ENCODE data around the gene RGMA. TPM values are rescaled to one million over a fixed set of nuclear protein-coding genes. Genes with fewer than 3 reads are reported as not detected.

Gene RGMA
- total RNA-seq, 2 experiments from 2014 or later, result 0.12 to 0.21 TPM

GRCh38 chr15:93028632-93029213 lies 60.3 kb downstream of the RGMA start:
- no peaks in the 10 kb centered on the region for H3K9me3 Mint-ChIP-seq
- ChIA-PET CTCF (interaction anchor here (0.7 to 6.1 kb wide), 10 partner anchors 9 to 1091 kb away, joined by 3 to 56 read pairs (median 6); partner anchors contain the start of gene RGMA), POLR2A (interaction anchor here (0.6 to 1.1 kb wide), 2 partner anchors 10 to 18 kb away, joined by 3 read pairs; no protein-coding TSS in a partner anchor)
- peak overlapping the region; percentile 80 for H3K27ac Mint-ChIP-seq
- intact Hi-C loops (cut with micrococcal nuclease), result loop anchor here (2.0 kb wide), 1 partner anchor 232 kb away; no protein-coding TSS in a partner anchor
- peaks cover 26% of the 10 kb centered on the region for H3K36me3 Mint-ChIP-seq
- no peaks in the 10 kb centered on the region for H3K27me3 Mint-ChIP-seq
- H3K4me1 Mint-ChIP-seq (ENCODE audit: low read depth), result peaks cover 55% of the 10 kb centered on the region
- no peak overlapping the region for H3K4me3 Mint-ChIP-seq
- peak; percentile 52 for DNase-seq

- Mint-ChIP-seq H3K36me3 (peaks cover 32% of the 10 kb centered on the region), H3K4me3 (no peak overlapping the region), H3K27me3 (no peaks in the 10 kb centered on the region), H3K27ac (peak overlapping the region; percentile 80), H3K9me3 (no peaks in the 10 kb centered on the region), H3K4me1 (ENCODE audit: low read depth) (peaks cover 61% of the 10 kb centered on the region)
- DNase-seq, result no peak
- CTCF ChIA-PET, result interaction anchor here (1.1 to 6.1 kb wide), 7 partner anchors 9 to 1092 kb away, joined by 3 to 56 read pairs (median 29); partner anchors contain the start of gene RGMA
- POLR2A ChIA-PET, result no interaction called here
- intact Hi-C loops (cut with micrococcal nuclease), result loop anchor here (2.0 kb wide), 1 partner anchor 231 kb away; no protein-coding TSS in a partner anchor
Measured at GRCh38 chr15:93028111-93028631, 60.8 kb downstream of the RGMA start.

GRCh38 chr15:93027413-93027812 lies 61.6 kb downstream of the RGMA start:
- intact Hi-C loops (cut with micrococcal nuclease), result no loop called here
- H3K9me3 Mint-ChIP-seq, result no peaks in the 10 kb centered on the region
- no peak overlapping the region for H3K27ac Mint-ChIP-seq
- peaks cover 68% of the 10 kb centered on the region for H3K4me1 Mint-ChIP-seq (ENCODE audit: low read depth)
- ChIA-PET CTCF (interaction anchor here (1.3 to 6.1 kb wide), 4 partner anchors 8 to 1092 kb away, joined by 4 to 56 read pairs (median 42); no protein-coding TSS in a partner anchor), POLR2A (no interaction called here)
- no peak overlapping the region for H3K4me3 Mint-ChIP-seq
- no peak for DNase-seq
- H3K36me3 Mint-ChIP-seq, result peaks cover 39% of the 10 kb centered on the region
- H3K27me3 Mint-ChIP-seq, result no peaks in the 10 kb centered on the region

GRCh38 chr15:93026380-93026817 lies 62.6 kb downstream of the RGMA start:
- intact Hi-C loops (cut with micrococcal nuclease), result no loop called here
- DNase-seq, result no peak
- POLR2A ChIA-PET, result no interaction called here
- Mint-ChIP-seq H3K36me3 (peaks cover 48% of the 10 kb centered on the region), H3K27ac (peak overlapping the region; percentile 78), H3K27me3 (no peaks in the 10 kb centered on the region), H3K4me1 (ENCODE audit: low read depth) (peaks cover 78% of the 10 kb centered on the region), H3K9me3 (no peaks in the 10 kb centered on the region), H3K4me3 (no peak overlapping the region)
- CTCF ChIA-PET, result interaction anchor here (0.8 kb wide), 1 partner anchor 229 kb away, joined by 4 read pairs; no protein-coding TSS in a partner anchor

GRCh38 chr15:93025625-93025982 lies 63.4 kb downstream of the RGMA start:
- H3K4me3 Mint-ChIP-seq, result no peak overlapping the region
- no peaks in the 10 kb centered on the region for H3K27me3 Mint-ChIP-seq
- H3K9me3 Mint-ChIP-seq, result no peaks in the 10 kb centered on the region
- ChIA-PET POLR2A (no interaction called here), CTCF (interaction anchor here (0.8 to 1.3 kb wide), 2 partner anchors 12 to 228 kb away, joined by 4 read pairs; no protein-coding TSS in a partner anchor)
- H3K4me1 Mint-ChIP-seq (ENCODE audit: low read depth), result peaks cover 85% of the 10 kb centered on the region
- intact Hi-C loops (cut with micrococcal nuclease), result no loop called here
- H3K36me3 Mint-ChIP-seq, result peaks cover 55% of the 10 kb centered on the region
- peak overlapping the region; percentile 78 for H3K27ac Mint-ChIP-seq
- no peak for DNase-seq

GRCh38 chr15:93024716-93025624 lies 64.0 kb downstream of the RGMA start:
- DNase-seq, result no peak
- H3K27ac Mint-ChIP-seq, result peak overlapping the region; percentile 78
- H3K9me3 Mint-ChIP-seq, result no peaks in the 10 kb centered on the region
- intact Hi-C loops (cut with micrococcal nuclease), result loop anchor here (5.0 kb wide), 2 partner anchors 83 to 398 kb away; no protein-coding TSS in a partner anchor
- POLR2A ChIA-PET, result no interaction called here
- peaks cover 85% of the 10 kb centered on the region for H3K4me1 Mint-ChIP-seq (ENCODE audit: low read depth)
- no peaks in the 10 kb centered on the region for H3K27me3 Mint-ChIP-seq
- no peak overlapping the region for H3K4me3 Mint-ChIP-seq
- H3K36me3 Mint-ChIP-seq, result peaks cover 61% of the 10 kb centered on the region
- CTCF ChIA-PET, result interaction anchor here (1.0 to 1.3 kb wide), 2 partner anchors 11 to 12 kb away, joined by 3 to 4 read pairs; no protein-coding TSS in a partner anchor

GRCh38 chr15:93024293-93024692 lies 64.7 kb downstream of the RGMA start:
- POLR2A ChIA-PET, result interaction anchor here (0.6 kb wide), 1 partner anchor 214 kb away, joined by 4 read pairs; no protein-coding TSS in a partner anchor
- peak overlapping the region; percentile 78 for H3K27ac Mint-ChIP-seq
- CTCF ChIA-PET, result interaction anchor here (1.0 to 1.3 kb wide), 2 partner anchors 11 to 13 kb away, joined by 3 to 4 read pairs; no protein-coding TSS in a partner anchor
- peaks cover 83% of the 10 kb centered on the region for H3K4me1 Mint-ChIP-seq (ENCODE audit: low read depth)
- H3K27me3 Mint-ChIP-seq, result no peaks in the 10 kb centered on the region
- DNase-seq, result no peak
- intact Hi-C loops (cut with micrococcal nuclease), result loop anchor here (5.0 kb wide), 2 partner anchors 82 to 397 kb away; no protein-coding TSS in a partner anchor
- H3K36me3 Mint-ChIP-seq, result peaks cover 65% of the 10 kb centered on the region
- no peak overlapping the region for H3K4me3 Mint-ChIP-seq
- no peaks in the 10 kb centered on the region for H3K9me3 Mint-ChIP-seq

- peak overlapping the region; percentile 76 for H3K27ac Mint-ChIP-seq
- ChIA-PET CTCF (interaction anchor here (1.1 to 5.3 kb wide), 4 partner anchors 8 to 225 kb away, joined by 4 to 45 read pairs (median 22); no protein-coding TSS in a partner anchor), POLR2A (no interaction called here)
- intact Hi-C loops (cut with micrococcal nuclease), result loop anchor here (2.0 to 5.0 kb wide), 4 partner anchors 62 to 394 kb away; no protein-coding TSS in a partner anchor
- H3K9me3 Mint-ChIP-seq, result no peaks in the 10 kb centered on the region
- H3K27me3 Mint-ChIP-seq, result no peaks in the 10 kb centered on the region
- H3K4me1 Mint-ChIP-seq (ENCODE audit: low read depth), result peaks cover 88% of the 10 kb centered on the region
- H3K36me3 Mint-ChIP-seq, result peaks cover 82% of the 10 kb centered on the region
- H3K4me3 Mint-ChIP-seq, result no peak overlapping the region
- no peak for DNase-seq
Measured at GRCh38 chr15:93020976-93021772, 67.8 kb downstream of the RGMA start.

- POLR2A ChIA-PET, result no interaction called here
- CTCF ChIA-PET, result interaction anchor here (0.7 to 5.3 kb wide), 4 partner anchors 9 to 224 kb away, joined by 3 to 45 read pairs (median 22); no protein-coding TSS in a partner anchor
- no peak for DNase-seq
- Mint-ChIP-seq H3K27me3 (no peaks in the 10 kb centered on the region), H3K9me3 (no peaks in the 10 kb centered on the region), H3K4me1 (ENCODE audit: low read depth) (peaks cover 79% of the 10 kb centered on the region), H3K27ac (peak overlapping the region; percentile 59), H3K4me3 (no peak overlapping the region), H3K36me3 (peaks cover 84% of the 10 kb centered on the region)
- intact Hi-C loops (cut with micrococcal nuclease), result loop anchor here (2.0 to 5.0 kb wide), 5 partner anchors 39 to 393 kb away; no protein-coding TSS in a partner anchor
Measured at GRCh38 chr15:93019971-93020370, 69.0 kb downstream of the RGMA start.

GRCh38 chr15:93019090-93019489 lies 69.9 kb downstream of the RGMA start:
- peaks cover 70% of the 10 kb centered on the region for H3K4me1 Mint-ChIP-seq (ENCODE audit: low read depth)
- intact Hi-C loops (cut with micrococcal nuclease), result loop anchor here (2.0 kb wide), 1 partner anchor 38 kb away; no protein-coding TSS in a partner anchor
- H3K36me3 Mint-ChIP-seq, result peaks cover 84% of the 10 kb centered on the region
- H3K27ac Mint-ChIP-seq, result peak overlapping the region; percentile 83
- H3K9me3 Mint-ChIP-seq, result no peaks in the 10 kb centered on the region
- H3K4me3 Mint-ChIP-seq, result no peak overlapping the region
- ChIA-PET CTCF (interaction anchor here (1.7 to 5.3 kb wide), 4 partner anchors 10 to 223 kb away, joined by 4 to 45 read pairs (median 20); no protein-coding TSS in a partner anchor), POLR2A (interaction anchor here (0.9 kb wide), 1 partner anchor 10 kb away, joined by 3 read pairs; no protein-coding TSS in a partner anchor)
- no peaks in the 10 kb centered on the region for H3K27me3 Mint-ChIP-seq
- DNase-seq, result peak; percentile 28

All from activated CD4-positive, alpha-beta memory T cell treated with anti-CD3 and anti-CD28 coated beads for 36 hours (primary cell).